ENCODE data around the gene FAP. TPM values are rescaled to one million over a fixed set of nuclear protein-coding genes. Genes with fewer than 3 reads are reported as not detected.
A peak's percentile ranks its signal among the peaks of the same experiment; 100 is the strongest.

FAP gene
- total and polyA plus RNA-seq, 2 of the 4 experiments (the other 2 are of a cell fraction), result 71.0 to 95.0 TPM

GRCh38 chr2:162241571-162241970 lies 1.7 kb downstream of the FAP start:
- Histone ChIP-seq H3K79me1 (ENCODE audit: low read depth in 1 of 2, low read length in 2 of 2) (peaks cover 16 to 22% of the 10 kb centered on the region in 2 experiments), H2AK5ac (ENCODE audit: low read depth, low read length) (peak overlapping the region; percentile 63), H3K23ac (ENCODE audit: low read depth, low read length) (peak overlapping the region; percentile 72; the same call in 1 of the 2 replicates), H3K4me1 (ENCODE audit: control insufficient read depth, insufficient read depth, low read length) (peaks cover 16% of the 10 kb centered on the region), H3K27me3 (ENCODE audit: control insufficient read depth, insufficient read depth, low read length) (no peaks in the 10 kb centered on the region), H2BK5ac (ENCODE audit: low read depth, low read length, poor library complexity, severe bottlenecking) (peak overlapping the region; percentile 97), H4K91ac (ENCODE audit: insufficient read depth, low read depth, low read length) (peak overlapping the region; percentile 75), H3K27ac (ENCODE audit: insufficient read depth, low read length) (peak overlapping the region; percentile 29; the same call in 1 of the 2 replicates), H2AFZ (replicated peaks; ENCODE audit: low read length, poor library complexity) (no peak overlapping the region), H3K14ac (replicated peaks; ENCODE audit: low read depth, low read length) (peak overlapping the region; percentile 96), H2AK9ac (replicated peaks; ENCODE audit: low read depth, low read length, poor library complexity) (no peak overlapping the region), H3K56ac (ENCODE audit: extremely low read depth, insufficient read depth, low read length) (peak overlapping the region; percentile 62), H3K4me2 (ENCODE audit: low read depth, low read length) (peak overlapping the region; percentile 84), H3K9me3 (ENCODE audit: control insufficient read depth, insufficient read depth, low read length) (no peaks in the 10 kb centered on the region), H4K20me1 (ENCODE audit: insufficient read depth, low read length) (no peaks in the 10 kb centered on the region), H2BK15ac (ENCODE audit: low read depth, low read length) (peak overlapping the region; percentile 55; the same call in 2 of the 3 replicates), H4K8ac (ENCODE audit: low read depth in 2 of 2, low read length in 2 of 2) (peak overlapping the region; percentile 36 to 94), H3K18ac (ENCODE audit: low read depth, low read length) (peak overlapping the region; percentile 98), H2BK20ac (ENCODE audit: low read depth, low read length) (peak overlapping the region; percentile 84), H2BK120ac (ENCODE audit: low read depth, low read length) (peak overlapping the region; percentile 91), H3K4me3 (ENCODE audit: insufficient read depth, low read depth, low read length) (peak overlapping the region; percentile 72; the same call in 1 of the 2 replicates), H3K36me3 (ENCODE audit: control insufficient read depth, insufficient read depth, low read length) (peaks cover 7% of the 10 kb centered on the region), H3K4ac (ENCODE audit: low read depth, low read length) (peak overlapping the region; percentile 55; the same call in 1 of the 2 replicates), H3K9ac (ENCODE audit: low read depth, low read length) (peak overlapping the region; percentile 77; the same call in 1 of the 2 replicates), H3K9me1 (ENCODE audit: insufficient read depth, low read length) (peaks cover 11% of the 10 kb centered on the region), H4K5ac (ENCODE audit: low read depth, low read length) (peak overlapping the region; percentile 92; the same call in 1 of the 2 replicates)
- in situ Hi-C loops (cut with MboI; ENCODE audit: low sequenced_read_pairs) (no loop called here), dilution Hi-C loops (cut with HindIII; ENCODE audit: low sequenced_read_pairs, unreplicated experiment) (no loop called here), intact Hi-C loops (cut with micrococcal nuclease) (loop anchor here (5.0 kb wide), 2 partner anchors 44 to 169 kb away; partner anchors contain the start of gene DPP4)
- POLR2A ChIA-PET (ENCODE audit: unreplicated experiment), result interaction anchor here (0.8 to 1.2 kb wide), 2 partner anchors 16 to 45 kb away, joined by 3 to 7 read pairs; no protein-coding TSS in a partner anchor
- TF ChIP-seq RFX5 (IDR thresholded peaks at IDR 0.05; ENCODE audit: low read depth, low read length), result no peak
- TF ChIP-seq CEBPB (IDR thresholded peaks at IDR 0.05; ENCODE audit: low read depth, low read length), result no peak
- TF ChIP-seq NFE2L2 (IDR thresholded peaks at IDR 0.05; ENCODE audit: low read depth, low read length), result no peak
- no peak for TF ChIP-seq MAFK (IDR thresholded peaks at IDR 0.05; ENCODE audit: low read depth, low read length)
- no peak for TF ChIP-seq BHLHE40 (IDR thresholded peaks at IDR 0.05; ENCODE audit: low read depth, low read length)
- no peak for TF ChIP-seq RAD21 (IDR thresholded peaks at IDR 0.05; ENCODE audit: low read length)
- no peak for TF ChIP-seq USF2 (IDR thresholded peaks at IDR 0.05; ENCODE audit: low read depth, low read length)
- no peak for TF ChIP-seq FOS (IDR thresholded peaks at IDR 0.05; ENCODE audit: low read depth, low read length)
- TF ChIP-seq SMC3 (IDR thresholded peaks at IDR 0.05; ENCODE audit: low read depth, low read length), result no peak
- no peak for DNase-seq
- CTCF ChIA-PET, result interaction anchor here (0.5 to 3.4 kb wide), 5 partner anchors 21 to 87 kb away, joined by 3 to 9 read pairs (median 3); no protein-coding TSS in a partner anchor
- ATAC-seq (ENCODE audit: low read depth), result no peak
- no TSS peak for BruUV-seq (replicated peaks)
- WGBS, 2 experiments (ENCODE audit: extremely low coverage in 2 of 2, insufficient read length in 1 of 2), result no CpG with 5 or more reads among the region's 1 CpG

All from IMR-90 (cell line).